SK-N-SH treated with all-trans-retinoic acid at 6 μM for 48 hours (cell line): ENCODE results near the gene PCP4L1.

ENCODE experiments used
- ATAC-seq: fragments of 200-7000 bp; cut with Tn5 transposase; 3 replicates; pipeline ENCODE4 v1.9.1; 2020; ENCODE audit warnings: mild to moderate bottlenecking, moderate library complexity
- ARNTL ChIP-seq: fragments of 450-650 bp; formaldehyde crosslinking; IDR thresholded peaks from 2 replicates; pipeline ENCODE4 v1.5.0; 2020; ENCODE audit warnings: low read depth, mild to moderate bottlenecking, moderate library complexity, borderline replicate concordance
- BACH2 ChIP-seq: fragments of 250-450 bp; sonication (Bioruptor Pico); IDR thresholded peaks from 2 replicates; pipeline ENCODE4 v1.9.0; 2021; ENCODE audit warnings: mild to moderate bottlenecking, borderline replicate concordance
- CREB5 ChIP-seq: fragments of 250-450 bp; sonication (Bioruptor Pico); IDR thresholded peaks from 2 replicates; pipeline ENCODE4 v1.5.1; 2020; ENCODE audit warnings: low read depth, mild to moderate bottlenecking, moderate library complexity
- CSDC2 ChIP-seq: fragments of 250-450 bp; sonication (Bioruptor Pico); IDR thresholded peaks from 2 replicates; pipeline ENCODE4 v1.5.0; 2020; ENCODE audit warnings: mild to moderate bottlenecking, moderate library complexity
- CSRNP3 ChIP-seq: fragments of 250-450 bp; sonication (Bioruptor Pico); IDR thresholded peaks from 2 replicates; pipeline ENCODE4 v1.5.1; 2021; ENCODE audit warnings: mild to moderate bottlenecking, moderate library complexity
- ESRRG ChIP-seq: fragments of 250-450 bp; sonication (Bioruptor Pico); IDR thresholded peaks from 2 replicates; pipeline ENCODE4 v1.6.1; 2021; ENCODE audit warnings: mild to moderate bottlenecking
- GLIS3 ChIP-seq: fragments of 250-450 bp; sonication (Bioruptor Pico); IDR thresholded peaks from 2 replicates; pipeline ENCODE4 v1.5.0; 2020; ENCODE audit warnings: mild to moderate bottlenecking, moderate library complexity
- OSR1 ChIP-seq: fragments of 250-450 bp; sonication (Bioruptor Pico); IDR thresholded peaks from 2 replicates; pipeline ENCODE4 v1.8.0; 2022; ENCODE audit warnings: moderate library complexity, mild to moderate bottlenecking, inconsistent platforms
- PATZ1 ChIP-seq: fragments of 250-450 bp; sonication (Bioruptor Pico); IDR thresholded peaks from 2 replicates; pipeline ENCODE4 v1.8.0; 2020; ENCODE audit warnings: mild to moderate bottlenecking, moderate library complexity, borderline replicate concordance
- POU6F1 ChIP-seq: fragments of 250-450 bp; sonication (Bioruptor Pico); IDR thresholded peaks from 2 replicates; pipeline ENCODE4 v1.8.0; 2021; ENCODE audit warnings: low read depth, mild to moderate bottlenecking, moderate library complexity, borderline replicate concordance
- RARB ChIP-seq: fragments of 250-450 bp; sonication (Bioruptor Pico); IDR thresholded peaks from 2 replicates; pipeline ENCODE4 v1.8.0; 2021; ENCODE audit warnings: mild to moderate bottlenecking, moderate library complexity
- SNAI2 ChIP-seq: fragments of 250-450 bp; sonication (Bioruptor Pico); IDR thresholded peaks from 2 replicates; pipeline ENCODE4 v1.5.0; 2020; ENCODE audit warnings: mild to moderate bottlenecking, moderate library complexity
- TCF4 ChIP-seq: fragments of 250-450 bp; sonication (Bioruptor Pico); IDR thresholded peaks from 2 replicates; pipeline ENCODE4 v1.8.0; 2021; ENCODE audit warnings: mild to moderate bottlenecking, moderate library complexity, borderline replicate concordance
- TOX ChIP-seq: fragments of 250-450 bp; sonication (Bioruptor Pico); IDR thresholded peaks from 2 replicates; pipeline ENCODE4 v1.8.0; 2021; ENCODE audit warnings: mild to moderate bottlenecking, moderate library complexity, borderline replicate concordance
- TSHZ2 ChIP-seq: fragments of 250-450 bp; sonication (Bioruptor Pico); IDR thresholded peaks from 2 replicates; pipeline ENCODE4 v1.5.0; 2020; ENCODE audit warnings: mild to moderate bottlenecking, moderate library complexity
- ZFP3 ChIP-seq: fragments of 250-450 bp; sonication (Bioruptor Pico); IDR thresholded peaks from 2 replicates; pipeline ENCODE4 v1.5.0; 2020; ENCODE audit warnings: mild to moderate bottlenecking, moderate library complexity
- ZFP30 ChIP-seq: fragments of 450-650 bp; formaldehyde crosslinking; IDR thresholded peaks from 2 replicates; pipeline ENCODE4 v1.5.0; 2022; ENCODE audit warnings: mild to moderate bottlenecking, moderate library complexity
- ZNF565 ChIP-seq: fragments of 450-650 bp; formaldehyde crosslinking; conservative IDR thresholded peaks from 2 replicates; pipeline ENCODE4 v1.5.0; 2020; ENCODE audit warnings: low read depth, mild to moderate bottlenecking, moderate library complexity
- ZNF70 ChIP-seq: fragments of 450-650 bp; formaldehyde crosslinking; IDR thresholded peaks from 2 replicates; pipeline ENCODE4 v1.5.0; 2020; ENCODE audit warnings: mild to moderate bottlenecking, moderate library complexity
- ZNF8 ChIP-seq: fragments of 450-650 bp; formaldehyde crosslinking; IDR thresholded peaks from 2 replicates; pipeline ENCODE4 v1.5.0; 2020; ENCODE audit warnings: mild to moderate bottlenecking, moderate library complexity

The PCP4L1 gene

GRCh38 chr1:161222175-161223019 is 36.1 kb upstream of the PCP4L1 start:
- ATAC-seq, result no peak

More at GRCh38 chr1:161222175-161223019, 36.1 kb upstream of the PCP4L1 start:
- TF ChIP-seq TOX (no peak), PATZ1 (CRISPR knock-in tag) (no peak), CREB5 (no peak), TCF4 (CRISPR knock-in tag) (no peak), ZNF70 (CRISPR knock-in tag) (no peak), BACH2 (CRISPR knock-in tag) (no peak), ZFP3 (CRISPR knock-in tag) (no peak), RARB (no peak), POU6F1 (no peak), ZNF8 (CRISPR knock-in tag) (no peak), GLIS3 (no peak), ARNTL (CRISPR knock-in tag) (no peak), TSHZ2 (CRISPR knock-in tag) (no peak), SNAI2 (CRISPR knock-in tag) (no peak), OSR1 (no peak), ZNF565 (CRISPR knock-in tag) (no peak), CSDC2 (no peak), ESRRG (no peak), CSRNP3 (no peak), ZFP30 (CRISPR knock-in tag) (no peak)
